ACHN (cell line): Measurements from ENCODE around the gene CEP85.
A peak's percentile ranks its signal among the peaks of the same experiment; 100 is the strongest.

Experiments
- DNase-seq: peaks from one replicate; pipeline ENCODE4 v3.0.0-alpha.2; 2015
- in situ Hi-C: cut with HindIII; loops from 2 replicates; pipeline ENCODE4 v1.10.0; 2017; ENCODE audit warnings: low sequenced_read_pairs, low pct_ligation_motif_present, low pct_unique_long_range_greater_than_20kb

CEP85 gene

DNA sequence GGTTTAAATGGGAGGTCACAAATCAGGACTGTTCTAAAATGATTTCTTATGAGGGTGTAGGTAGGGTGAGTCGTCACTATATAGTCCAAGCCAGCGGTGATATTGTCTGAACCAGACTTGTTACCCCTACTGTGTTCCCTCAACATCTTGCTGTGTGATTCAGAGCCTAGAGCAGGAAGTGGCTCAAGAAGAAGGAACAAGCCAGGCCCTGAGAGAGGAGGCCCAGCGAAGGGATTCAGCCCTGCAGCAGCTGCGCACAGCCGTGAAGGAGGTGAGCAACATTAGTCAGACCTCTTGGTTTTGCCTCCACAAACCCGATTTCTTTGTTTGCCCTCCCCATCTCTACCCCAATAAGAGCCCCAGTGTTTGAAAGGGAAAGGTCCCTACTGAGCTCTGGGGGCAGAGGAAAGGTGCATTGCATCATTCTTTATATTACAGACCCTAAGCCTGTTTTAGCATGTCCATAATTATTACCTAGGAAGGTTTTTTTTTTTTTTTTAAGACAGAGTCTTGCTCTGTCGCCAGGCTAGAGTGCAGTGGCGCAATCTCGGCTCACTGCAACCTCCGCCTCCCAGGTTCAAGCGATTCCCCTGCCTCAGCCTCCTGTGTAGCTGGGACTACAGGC is 40.9 kb downstream of the CEP85 start:
- in situ Hi-C loops: no loop called here
- no peak for DNase-seq

DNA sequence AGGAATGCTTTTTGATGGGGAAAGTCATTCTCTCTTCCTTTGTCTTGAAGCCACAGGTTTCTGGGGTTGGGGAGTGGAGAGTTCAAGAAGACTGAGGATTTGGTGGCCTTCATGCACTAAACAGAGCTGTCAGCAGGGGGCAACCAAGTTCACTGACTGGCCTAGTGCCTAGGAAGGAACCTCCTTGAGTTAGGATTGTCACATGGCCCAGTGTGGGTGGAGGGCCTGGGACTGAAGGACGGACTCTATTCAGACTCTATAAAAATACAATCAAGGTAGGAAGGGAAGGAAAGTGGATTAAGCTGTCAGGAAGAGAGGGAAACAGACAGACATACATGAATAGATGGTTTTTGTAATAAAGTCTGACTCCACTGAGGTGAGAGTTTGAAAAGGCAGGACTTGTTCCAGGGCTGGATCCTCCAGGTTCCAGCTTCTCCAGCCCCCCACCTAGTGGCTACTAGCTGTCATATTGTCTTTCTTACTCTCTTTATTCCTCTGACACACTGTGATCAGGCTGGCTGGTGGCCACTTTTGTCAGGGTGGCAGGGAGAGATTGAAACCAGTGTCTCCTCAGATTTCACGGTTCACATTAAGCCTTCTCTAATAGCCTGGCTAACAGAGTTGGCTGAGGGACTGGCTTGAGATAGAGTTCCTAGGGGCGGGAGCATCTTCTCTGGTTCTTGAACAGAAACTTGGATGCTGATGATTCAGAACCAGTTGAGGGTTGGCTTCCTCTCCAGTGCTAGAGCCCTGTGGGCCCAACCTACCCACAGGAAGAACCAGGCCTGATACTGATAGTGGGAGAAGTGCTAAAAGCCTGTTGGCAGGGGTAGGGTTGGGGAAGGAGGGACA is 41.8 kb downstream of the CEP85 start:
- DNase-seq: peak; percentile 78
- in situ Hi-C loops: no loop called here

DNA sequence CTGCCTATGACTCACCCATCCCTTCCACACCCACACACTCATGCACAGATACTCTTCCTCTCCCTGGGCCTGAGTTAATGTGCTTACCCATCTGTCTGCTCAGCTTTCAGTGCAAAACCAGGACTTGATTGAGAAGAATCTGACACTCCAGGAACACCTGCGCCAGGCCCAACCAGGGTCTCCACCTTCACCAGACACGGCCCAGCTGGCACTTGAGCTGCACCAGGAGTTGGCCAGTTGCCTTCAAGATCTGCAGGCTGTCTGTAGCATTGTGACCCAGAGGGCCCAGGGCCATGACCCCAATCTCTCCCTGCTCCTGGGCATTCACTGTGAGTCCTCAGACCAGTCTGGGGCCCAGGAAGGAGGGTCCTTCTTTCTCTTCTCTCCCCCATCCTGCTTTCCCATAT is 42.4 kb downstream of the CEP85 start:
- DNase-seq: no peak
- in situ Hi-C loops: no loop called here

DNA sequence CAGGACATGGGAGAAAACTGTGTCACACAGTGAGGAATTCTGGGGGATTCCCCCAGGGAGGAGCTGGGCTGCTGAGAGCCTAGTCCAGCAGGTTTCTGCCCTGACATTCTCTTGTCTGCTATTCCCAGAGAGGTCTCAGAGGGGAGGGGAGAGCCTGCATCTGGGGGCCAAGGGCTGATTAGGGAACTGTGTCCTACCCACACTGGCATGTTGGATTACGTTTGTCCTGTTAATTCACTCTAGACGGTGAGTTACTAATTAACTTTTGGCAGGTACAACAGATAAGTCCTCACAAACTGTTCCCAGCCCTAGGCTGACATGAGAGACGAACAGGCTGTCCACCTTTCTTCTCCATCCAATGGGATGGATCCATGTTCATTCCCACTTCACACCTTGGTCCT is 43.3 kb downstream of the CEP85 start:
- DNase-seq: no peak
- in situ Hi-C loops: no loop called here

DNA sequence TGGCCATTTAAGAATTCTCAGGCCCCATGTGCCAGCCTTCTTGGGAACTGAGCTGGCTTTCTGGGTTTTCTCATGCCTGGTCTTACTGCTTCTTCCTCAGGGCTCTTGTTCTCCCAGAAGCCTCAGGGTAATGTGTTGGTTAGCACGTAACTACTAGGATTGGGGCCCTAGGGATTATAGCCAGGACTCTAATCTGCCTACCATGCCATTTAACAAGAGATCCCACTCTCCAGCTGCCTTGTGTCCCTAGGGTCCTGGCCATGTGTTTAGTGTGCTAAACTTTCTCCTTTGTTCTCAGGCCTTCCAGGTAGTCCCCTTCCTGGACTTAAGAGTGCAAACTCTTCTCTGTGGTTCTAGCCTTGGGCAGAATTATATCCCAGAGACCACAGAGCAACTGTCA is 43.7 kb downstream of the CEP85 start:
- in situ Hi-C loops: no loop called here
- DNase-seq: no peak

DNA sequence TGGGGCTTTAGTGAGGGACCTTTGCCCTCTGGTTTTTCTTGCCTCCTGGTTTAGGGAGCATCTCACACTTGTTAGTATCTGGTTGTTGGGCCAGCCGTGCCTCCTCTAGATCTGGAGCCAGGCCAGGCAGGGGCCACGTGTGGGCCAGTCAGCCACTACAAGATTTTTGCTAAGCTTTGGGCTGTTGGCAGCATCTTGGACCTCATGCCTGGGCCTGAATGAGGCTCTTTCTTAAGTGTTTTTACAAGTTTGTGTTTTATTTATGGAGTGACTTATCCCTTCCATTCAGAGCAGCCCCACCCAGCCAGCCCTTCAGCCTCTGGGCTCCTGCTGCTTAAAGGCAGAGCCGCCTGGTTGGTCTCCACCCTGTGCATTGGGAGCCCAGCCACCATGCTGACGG is 44.3 kb downstream of the CEP85 start:
- in situ Hi-C loops: no loop called here
- DNase-seq: no peak

DNA sequence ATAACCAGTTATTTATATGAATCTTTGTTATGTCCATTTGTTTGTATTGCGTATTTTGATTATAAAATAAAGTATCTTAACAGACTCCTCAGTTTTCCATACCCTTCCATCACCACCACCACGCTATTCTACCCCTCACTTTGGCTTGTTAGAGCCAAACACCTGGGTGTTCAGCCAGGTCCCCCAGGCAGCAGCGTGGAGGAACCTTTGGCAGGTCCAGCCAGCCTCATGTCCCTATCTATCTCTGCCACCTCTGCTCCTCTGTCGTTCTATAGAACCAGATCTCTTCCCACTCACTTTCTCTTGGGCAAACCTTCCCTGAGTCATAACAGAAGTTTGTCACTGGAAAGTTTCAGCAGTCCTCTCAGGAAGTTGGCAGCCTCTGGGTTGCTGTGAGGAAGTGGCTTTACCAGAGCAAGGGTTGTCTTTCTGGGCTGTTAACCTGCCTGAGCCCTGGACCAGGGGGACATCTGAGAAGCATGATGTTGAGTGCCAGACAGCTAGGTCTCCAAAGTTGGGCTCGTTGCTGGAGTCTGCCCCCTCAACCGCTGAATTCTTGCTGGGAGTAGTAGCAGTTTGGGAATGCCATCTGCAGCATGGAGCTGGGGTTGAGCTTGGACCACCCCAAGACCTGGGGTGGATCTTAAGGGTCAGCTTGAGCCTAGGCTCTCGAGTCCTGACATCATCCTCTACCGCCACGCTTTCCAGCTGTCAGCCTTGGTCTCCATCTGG is 44.9 kb downstream of the CEP85 start:
- DNase-seq: peak; percentile 16
- in situ Hi-C loops: no loop called here

DNA sequence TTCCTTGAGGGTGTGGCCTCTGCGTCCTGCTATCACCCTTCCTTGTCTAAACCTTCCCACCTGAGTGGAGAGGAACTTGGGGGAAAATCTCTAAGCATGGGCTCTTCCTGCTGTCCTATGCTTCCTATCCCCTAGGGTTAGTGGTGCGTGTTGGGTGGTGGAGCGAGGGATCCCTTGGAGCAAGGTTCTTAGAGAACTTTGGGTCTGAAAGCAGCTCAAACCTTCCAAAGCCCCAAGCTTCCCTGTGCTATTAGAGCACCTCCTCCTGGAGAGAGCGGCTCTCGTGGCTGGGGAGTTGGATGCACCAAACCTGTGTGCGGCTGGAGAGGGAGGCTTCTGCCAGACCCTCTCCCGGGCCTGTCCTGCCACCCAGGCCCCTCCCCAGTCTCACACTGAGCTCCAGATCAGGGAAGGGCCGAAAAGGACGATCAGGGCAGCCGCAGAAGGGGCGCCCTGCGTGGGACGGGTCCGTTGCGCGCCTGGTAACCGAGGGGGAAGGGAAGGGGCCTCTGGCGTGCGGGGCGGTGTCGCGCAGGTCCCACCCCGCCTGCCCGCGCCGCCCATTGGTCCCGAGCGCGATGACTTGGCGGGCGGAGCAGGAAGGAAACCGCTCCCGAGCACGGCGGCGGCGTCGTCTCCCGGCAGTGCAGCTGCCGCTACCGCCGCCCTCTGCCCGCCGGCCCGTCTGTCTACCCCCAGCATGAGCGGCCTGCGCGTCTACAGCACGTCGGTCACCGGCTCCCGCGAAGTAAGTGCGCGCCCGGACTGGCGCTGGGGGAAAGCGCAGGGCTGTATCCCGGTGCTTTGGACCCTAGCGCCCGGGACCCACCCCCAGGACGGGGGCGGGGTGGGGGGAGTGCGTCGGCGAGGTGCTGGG is 45.7 kb downstream of the CEP85 start, which contains the start of gene SH3BGRL3:
Gene SH3BGRL3 (plus strand): TSS at position 631 of the 877 bp plus-strand sequence. CDS start 70 bp downstream, at position 701.
- peak; percentile 79 for DNase-seq
- in situ Hi-C loops: no loop called here

DNA sequence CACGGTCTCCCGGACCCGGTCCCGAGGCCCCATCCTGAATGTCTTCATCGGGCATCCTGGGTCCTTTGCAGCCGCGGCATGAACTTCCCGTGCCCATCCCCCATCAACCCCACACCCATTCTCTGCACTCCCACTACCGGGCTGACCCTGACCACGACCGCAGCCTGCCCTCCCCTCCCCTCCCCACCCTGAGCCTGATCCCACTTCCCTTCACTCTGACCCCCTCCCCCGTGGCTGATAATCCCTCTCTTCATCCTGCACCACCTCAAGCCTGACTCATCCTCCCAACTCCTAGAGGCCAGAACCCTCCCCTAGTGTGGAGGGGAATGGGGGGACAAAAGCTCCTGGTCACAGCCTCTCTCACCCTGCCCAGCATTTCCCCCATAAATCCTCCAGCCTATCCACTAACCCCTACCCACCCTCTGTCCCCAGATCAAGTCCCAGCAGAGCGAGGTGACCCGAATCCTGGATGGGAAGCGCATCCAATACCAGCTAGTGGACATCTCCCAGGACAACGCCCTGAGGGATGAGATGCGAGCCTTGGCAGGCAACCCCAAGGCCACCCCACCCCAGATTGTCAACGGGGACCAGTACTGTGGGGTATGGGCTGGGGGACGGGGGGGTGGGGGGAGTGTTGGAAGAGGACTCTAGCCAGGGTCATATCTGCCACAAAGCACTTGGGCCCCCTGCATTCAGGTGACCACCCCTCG is 46.5 kb downstream of the CEP85 start:
- peak; percentile 35 for DNase-seq
- in situ Hi-C loops: no loop called here

DNA sequence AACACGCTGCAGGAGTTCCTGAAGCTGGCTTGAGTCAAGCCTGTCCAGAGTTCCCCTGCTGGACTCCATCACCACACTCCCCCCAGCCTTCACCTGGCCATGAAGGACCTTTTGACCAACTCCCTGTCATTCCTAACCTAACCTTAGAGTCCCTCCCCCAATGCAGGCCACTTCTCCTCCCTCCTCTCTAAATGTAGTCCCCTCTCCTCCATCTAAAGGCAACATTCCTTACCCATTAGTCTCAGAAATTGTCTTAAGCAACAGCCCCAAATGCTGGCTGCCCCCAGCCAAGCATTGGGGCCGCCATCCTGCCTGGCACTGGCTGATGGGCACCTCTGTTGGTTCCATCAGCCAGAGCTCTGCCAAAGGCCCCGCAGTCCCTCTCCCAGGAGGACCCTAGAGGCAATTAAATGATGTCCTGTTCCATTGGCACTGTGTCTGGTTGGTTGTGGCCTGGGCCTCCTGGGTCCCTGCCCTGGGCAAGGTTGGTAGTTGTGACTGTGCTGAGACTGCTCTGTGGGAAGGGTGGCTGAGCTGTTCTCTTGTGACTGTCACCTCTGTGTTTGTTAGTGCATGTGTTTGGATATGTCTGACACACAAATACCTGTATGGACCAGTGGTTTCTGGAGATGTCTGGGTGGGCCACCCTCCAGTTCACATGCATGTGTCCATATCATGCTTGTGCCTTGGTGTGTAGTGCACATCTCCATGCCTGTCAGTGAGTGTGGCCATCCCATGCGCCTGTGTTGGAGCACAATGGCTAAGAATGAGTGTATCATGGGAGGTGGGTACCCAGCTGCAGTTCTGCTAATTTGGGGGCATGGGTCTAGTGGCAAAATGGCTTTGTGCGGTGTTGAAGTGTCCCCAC is 47.3 kb downstream of the CEP85 start:
- no peak for DNase-seq
- in situ Hi-C loops: no loop called here

DNA sequence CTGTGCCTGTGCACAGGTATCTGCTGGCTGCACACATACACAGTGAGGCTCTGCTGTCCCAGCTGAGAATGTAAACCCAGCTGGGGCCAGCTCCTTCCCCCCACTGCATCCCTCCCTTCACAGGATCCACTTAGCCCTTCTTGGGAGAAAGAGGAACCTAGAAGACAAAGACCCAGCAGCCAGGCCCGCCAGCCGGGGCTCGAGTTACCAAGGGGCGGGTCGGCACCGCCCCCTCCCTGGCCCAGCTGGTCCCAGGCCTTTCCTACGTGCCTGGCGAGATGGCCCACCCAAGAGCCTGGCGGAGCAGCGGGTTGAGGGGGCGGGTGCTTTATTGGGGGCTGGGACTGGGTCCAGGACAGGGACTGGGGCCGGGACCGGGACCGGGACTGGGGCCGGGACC is 48.0 kb downstream of the CEP85 start:
- no peak for DNase-seq
- in situ Hi-C loops: no loop called here

DNA sequence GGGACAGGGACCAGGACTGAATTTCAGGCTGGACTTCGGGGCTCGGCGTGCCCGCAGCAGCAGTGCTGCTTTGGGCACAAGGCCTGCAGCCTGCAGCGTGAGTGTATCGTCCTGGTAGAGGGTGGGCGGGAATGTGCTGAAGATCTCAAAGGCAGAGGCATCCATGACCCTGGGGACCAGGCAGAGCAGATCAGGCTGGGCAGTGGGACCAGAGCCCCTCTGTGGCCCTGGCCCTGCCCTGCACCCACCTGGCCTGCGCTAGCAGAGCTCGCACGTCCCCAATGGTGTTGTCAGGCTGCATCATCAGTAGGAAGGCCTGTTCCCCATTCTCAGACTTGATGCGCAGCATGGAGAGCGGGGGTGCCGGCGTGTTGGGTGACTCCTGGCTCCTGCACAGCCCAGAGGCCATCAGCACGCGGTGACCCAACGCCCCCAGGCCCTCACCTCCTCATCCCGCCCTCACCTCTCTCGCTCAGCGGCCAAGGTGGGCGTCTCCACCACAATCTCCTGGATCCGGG is 48.5 kb downstream of the CEP85 start:
- DNase-seq: no peak
- in situ Hi-C loops: no loop called here

DNA sequence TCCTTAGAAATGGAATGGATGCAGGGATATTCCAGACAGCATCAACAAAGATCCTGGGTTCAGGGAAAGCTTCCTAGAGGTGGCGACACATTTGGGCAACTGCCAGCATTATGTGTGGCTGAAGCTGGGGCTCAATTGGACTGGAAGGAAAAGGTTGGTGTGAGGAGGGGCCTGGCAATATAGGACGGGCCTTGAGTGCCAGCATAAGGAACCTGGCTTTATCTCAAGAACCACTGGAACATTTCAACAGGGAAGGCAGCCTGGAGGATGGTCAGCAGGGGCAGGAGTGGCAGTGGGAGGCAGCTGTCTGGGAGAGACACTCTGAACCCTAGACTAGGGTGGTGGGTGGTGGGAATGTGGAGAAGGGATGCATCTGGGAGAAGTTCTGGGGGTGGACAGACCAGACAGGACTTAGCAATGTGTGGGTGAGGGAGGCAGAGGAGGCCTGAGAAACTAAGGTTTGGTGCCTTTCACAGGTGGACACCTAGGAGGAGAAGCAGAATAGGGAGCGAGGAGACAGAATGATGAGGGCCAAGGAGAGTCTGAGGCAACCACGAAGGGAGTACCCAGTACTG is 49.4 kb downstream of the CEP85 start:
- DNase-seq: no peak
- in situ Hi-C loops: no loop called here

DNA sequence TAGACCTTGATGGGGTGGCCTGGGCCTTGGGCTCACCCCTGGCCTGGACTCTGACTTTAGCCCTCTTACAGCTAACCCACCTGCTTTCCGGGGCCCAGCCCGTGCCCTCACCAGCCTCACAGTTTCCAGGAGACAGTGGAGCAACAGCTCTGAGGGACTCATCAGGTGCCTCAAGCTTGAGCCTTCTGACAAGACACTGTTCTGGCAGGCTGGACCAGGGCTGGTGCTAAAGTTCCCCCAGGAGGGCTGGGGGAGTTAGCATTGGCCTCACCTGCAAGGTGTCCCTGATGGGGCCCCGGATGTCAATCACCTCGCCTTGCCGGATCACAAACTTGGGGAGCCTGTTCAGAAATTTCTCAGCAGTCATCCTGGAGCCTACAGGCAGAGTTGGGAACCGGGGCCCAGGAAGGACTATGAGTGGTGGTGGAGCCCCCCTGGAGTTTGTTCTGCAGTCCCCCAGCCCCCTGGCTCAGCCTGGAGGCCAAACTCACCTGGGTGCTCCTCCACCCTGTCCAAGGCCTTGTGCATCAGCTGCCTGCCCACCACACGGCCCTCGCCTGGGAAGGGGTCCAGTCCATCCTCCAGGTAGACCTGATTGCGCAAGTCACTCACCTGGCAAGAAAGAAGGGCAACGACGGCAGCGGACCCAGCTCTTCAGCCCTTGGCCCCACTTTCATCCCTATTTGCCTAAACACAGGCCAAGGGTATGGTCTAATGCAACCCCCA is 50.0 kb downstream of the CEP85 start:
- no peak for DNase-seq
- in situ Hi-C loops: no loop called here

DNA sequence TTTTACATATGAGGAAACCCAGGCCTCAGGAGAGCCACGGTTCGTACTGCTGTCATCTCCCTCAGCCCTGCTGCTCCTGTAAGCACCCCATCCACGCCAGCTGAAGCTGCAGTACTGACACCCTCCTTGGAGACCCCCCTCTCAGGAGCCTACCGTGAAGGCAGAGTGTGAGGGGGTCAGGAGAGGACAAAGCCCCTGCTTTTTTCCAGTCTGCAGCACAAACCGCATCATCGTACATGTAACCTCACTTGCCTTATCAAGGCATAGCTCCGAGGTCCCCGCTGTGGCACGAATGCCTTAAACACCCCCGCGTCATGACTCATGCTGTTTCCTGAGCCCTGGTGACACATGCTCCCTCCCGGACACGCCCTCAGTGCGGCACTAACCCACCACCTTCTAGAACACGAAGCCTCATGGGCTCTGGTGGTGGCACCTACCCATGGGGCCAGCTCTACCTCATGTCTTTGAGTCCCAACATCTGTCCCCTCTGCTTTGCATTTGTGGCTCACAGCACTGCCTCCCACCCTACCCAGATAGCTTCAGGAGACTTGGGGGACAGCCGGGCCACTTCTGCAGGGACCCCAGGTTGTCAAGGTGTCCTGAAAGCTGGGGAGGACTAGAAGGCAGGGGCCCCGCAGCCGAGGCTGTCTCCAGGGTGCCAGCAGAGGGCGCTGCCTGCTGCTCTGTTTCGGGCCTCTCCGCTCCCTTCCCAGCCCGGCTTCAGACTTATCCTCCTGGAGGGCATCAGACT is 50.8 kb downstream of the CEP85 start:
- DNase-seq: peak; percentile 77
- in situ Hi-C loops: no loop called here
